Heart right ventricle (tissue), 16 donors: Measurements from ENCODE around the gene TRAK1. TPM values are rescaled to one million over a fixed set of nuclear protein-coding genes. Genes with fewer than 3 reads are reported as not detected.

ENCODE experiments used
- ATAC-seq, 8 donors: fragments of 200-7000 bp; cut with Tn5 transposase; one replicate each; pipeline ENCODE4 v1.9.1; 2020; ENCODE audit warnings: mild to moderate bottlenecking in 8 of 8, moderate library complexity in 8 of 8, moderate number of reproducible peaks in 1 of 8
- DNase-seq, 2 donors: peaks; one replicate each; pipeline ENCODE4 v3.0.0-alpha.2; 2020
- H3K27ac ChIP-seq, 10 donors: fragments of 200-600 bp; sonication (generic) in 2 of 10; one replicate each; pipeline versions ENCODE4 v1.5.0 to v1.8.0; 2020 to 2022; ENCODE audit warnings: mild to moderate bottlenecking in 3 of 10
- H3K27me3 ChIP-seq, 7 donors: fragments of 200-600 bp; one replicate each; pipeline ENCODE4 v1.8.0; 2021 to 2022; ENCODE audit warnings: mild to moderate bottlenecking in 2 of 7
- H3K36me3 ChIP-seq, 9 donors: fragments of 200-600 bp; sonication (generic) in 1 of 9; one replicate each; pipeline versions ENCODE4 v1.5.0 to v1.8.0; 2020 to 2022; ENCODE audit warnings: mild to moderate bottlenecking in 2 of 9
- H3K4me1 ChIP-seq, 9 donors: fragments of 200-600 bp; sonication (generic) in 1 of 9; one replicate each; pipeline versions ENCODE4 v1.5.0 to v1.8.0; 2020 to 2022; ENCODE audit warnings: mild to moderate bottlenecking in 4 of 9
- H3K4me3 ChIP-seq, 10 donors: fragments of 200-600 bp; sonication (generic) in 2 of 10; one replicate each; pipeline versions ENCODE4 v1.5.0 to v1.8.0; 2020 to 2022; ENCODE audit warnings: mild to moderate bottlenecking in 7 of 10, moderate library complexity in 2 of 10
- H3K9me3 ChIP-seq, 11 donors: fragments of 200-600 bp in 10 of 11; sonication (generic) in 2 of 11; one replicate each; pipeline versions ENCODE4 v1.5.0 to v1.8.0; 2013 to 2022; ENCODE audit warnings: mild to moderate bottlenecking in 2 of 11, control low read depth in 1 of 11, moderate library complexity in 1 of 11
- WGBS, 2 donors: extraction: QIAGEN DNeasy Blood & Tissue Kit; methylation state at CpG; one replicate each; pipeline ENCODE4 v1.1.7; 2013; ENCODE audit warnings: inconsistent platforms in 1 of 2; 5-methylcytosine and 5-hydroxymethylcytosine counted together
- intact Hi-C, 10 donors: fragments of 100-400 bp; cut with DNase I; formaldehyde crosslinking; loops; one replicate each; pipeline versions ENCODE4 v1.11.1 to v1.14.2; 2022
- polyA plus RNA-seq, 2 donors: library from polyadenylated mRNA; stranded (reverse); fragments of 200-250 nt; gene quantifications; one replicate each; pipeline ENCODE4 v1.2.3, GENCODE V29; 2013
- total RNA-seq, 10 donors: library from RNA; stranded (reverse); fragmentation: NEBNext Ultra II Directional in 3 of 10; extraction: Animal tissue kit (Norgen Biotek cat#: 25700) in 3 of 10; gene quantifications; one replicate each; pipeline versions ENCODE4 v1.2.1 to v1.2.4, GENCODE V29; 2021 to 2023
- TF ChIP-seq, protein P1 (sequence below), 9 donors: fragments of 200-600 bp; sonication (generic) in 2 of 9; IDR thresholded peaks; one replicate each; pipeline versions ENCODE4 v1.5.0 to v1.8.0; 2021 to 2022; ENCODE audit warnings: antibody characterized with exemption in 9 of 9, mild to moderate bottlenecking in 5 of 9, moderate library complexity in 1 of 9
- donor health status: Arrhythmogenic right ventricular cardiomyopathy.
- donor health status: ischemic (EF 13 %, LVEDD 7.1; RV severe dilation, severe dysfunction).
- donor health status: healthy with polysubstance abuse.
- donor health status: DM: no; HTN: yes; CAD: no.
- donor health status: DM: no; HTN: no; CAD: no.
- donor health status: ischemic (EF 25% LVEDD 6.9; RV normal size, moderate dysfunction).
- donor health status: ischemic (EF 25% LVEDD 5.7; RV mildly dilated, moderate dysfunction).
- donor health status: healthy.
- donor health status: DM: yes; HTN: yes; CAD: no.
- donor health status: Ischemic cardiomyopathy.
- donor health status: ischemic (EF 35%, LVEDD 5.7; RV mildly dilated, moderate dysfunction).
- donor health status: nonischemic (EF 11% LVEDD 7.7; RV severe dilation, severe dysfunction).
- donor health status: DM: yes; HTN: yes; CAD: no.
- donor health status: PGD.
- donor health status: ischemic (EF 29% LVEDD 5.4; RV normal size, mild dysfunction).
- donor health status: nonischemic (EF 23%, LVEDD 6.1; RV moderate dilation, normal function).

TRAK1 gene
- total and polyA plus RNA-seq, 12 donors = 35.5 to 423 (median 303) TPM

GRCh38 chr3:42130007-42130328 lies 38.8 kb downstream of the TRAK1 start:
- Histone ChIP-seq H3K4me1 (peaks cover 0 to 31% (median 10%) of the 10 kb centered on the region in 9 donors), H3K27ac (no peak overlapping the region), H3K9me3 (no peaks in the 10 kb centered on the region), H3K36me3 (peaks cover 0 to 56% (median 14%) of the 10 kb centered on the region in 9 donors), H3K4me3 (no peak overlapping the region), H3K27me3 (no peaks in the 10 kb centered on the region)
- TF ChIP-seq, protein P1, sequence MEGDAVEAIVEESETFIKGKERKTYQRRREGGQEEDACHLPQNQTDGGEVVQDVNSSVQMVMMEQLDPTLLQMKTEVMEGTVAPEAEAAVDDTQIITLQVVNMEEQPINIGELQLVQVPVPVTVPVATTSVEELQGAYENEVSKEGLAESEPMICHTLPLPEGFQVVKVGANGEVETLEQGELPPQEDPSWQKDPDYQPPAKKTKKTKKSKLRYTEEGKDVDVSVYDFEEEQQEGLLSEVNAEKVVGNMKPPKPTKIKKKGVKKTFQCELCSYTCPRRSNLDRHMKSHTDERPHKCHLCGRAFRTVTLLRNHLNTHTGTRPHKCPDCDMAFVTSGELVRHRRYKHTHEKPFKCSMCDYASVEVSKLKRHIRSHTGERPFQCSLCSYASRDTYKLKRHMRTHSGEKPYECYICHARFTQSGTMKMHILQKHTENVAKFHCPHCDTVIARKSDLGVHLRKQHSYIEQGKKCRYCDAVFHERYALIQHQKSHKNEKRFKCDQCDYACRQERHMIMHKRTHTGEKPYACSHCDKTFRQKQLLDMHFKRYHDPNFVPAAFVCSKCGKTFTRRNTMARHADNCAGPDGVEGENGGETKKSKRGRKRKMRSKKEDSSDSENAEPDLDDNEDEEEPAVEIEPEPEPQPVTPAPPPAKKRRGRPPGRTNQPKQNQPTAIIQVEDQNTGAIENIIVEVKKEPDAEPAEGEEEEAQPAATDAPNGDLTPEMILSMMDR (IDR thresholded peaks at IDR 0.05) = no peak
- 73 to 78% methylated on average over 1 of the region's 1 CpG for WGBS, 2 donors
- DNase-seq = no peak
- intact Hi-C loops = no loop called here
- ATAC-seq = no peak

- 86 to 87% methylated on average over 8 of the region's 8 CpGs for WGBS, 2 donors
- H3K27me3 ChIP-seq = no peaks in the 10 kb centered on the region
- TF ChIP-seq, protein P1 (IDR thresholded peaks at IDR 0.05) = no peak
- no peak overlapping the region for H3K4me3 ChIP-seq
- peaks cover 0 to 37% (median 10%) of the 10 kb centered on the region in 9 donors for H3K4me1 ChIP-seq
- peaks cover 0 to 51% (median 12%) of the 10 kb centered on the region in 9 donors for H3K36me3 ChIP-seq
- H3K27ac ChIP-seq = no peak overlapping the region
- intact Hi-C loops = no loop called here
- no peaks in the 10 kb centered on the region for H3K9me3 ChIP-seq
- DNase-seq = no peak
- ATAC-seq = peak in 1 of 8 donors; percentile 18
These were observed 39.3 kb downstream of the TRAK1 start for GRCh38 chr3:42130329-42131070.

GRCh38 chr3:42133500-42134298 lies 42.5 kb downstream of the TRAK1 start:
- Histone ChIP-seq H3K27me3 (no peaks in the 10 kb centered on the region), H3K9me3 (no peaks in the 10 kb centered on the region), H3K36me3 (peaks cover 0 to 20% (median 0%) of the 10 kb centered on the region in 9 donors), H3K4me1 (peaks cover 0 to 35% (median 10%) of the 10 kb centered on the region in 9 donors), H3K4me3 (no peak overlapping the region), H3K27ac (no peak overlapping the region)
- ATAC-seq (no peak), DNase-seq (no peak)
- TF ChIP-seq, protein P1 (IDR thresholded peaks at IDR 0.05) = no peak
- WGBS, 2 donors = 87% methylated on average over 5 of the region's 5 CpGs
- intact Hi-C loops = no loop called here

- H3K36me3 ChIP-seq = peaks cover 0 to 21% (median 0%) of the 10 kb centered on the region in 9 donors
- peak in 1 of 8 donors; percentile 43 for ATAC-seq
- no peak for DNase-seq
- no peaks in the 10 kb centered on the region for H3K27me3 ChIP-seq
- peaks cover 0 to 22% (median 5%) of the 10 kb centered on the region in 9 donors for H3K4me1 ChIP-seq
- 94% methylated on average over 3 of the region's 3 CpGs for WGBS, 2 donors
- TF ChIP-seq, protein P1 (IDR thresholded peaks at IDR 0.05) = no peak
- H3K27ac ChIP-seq = no peak overlapping the region
- intact Hi-C loops = no loop called here
- no peaks in the 10 kb centered on the region for H3K9me3 ChIP-seq
- H3K4me3 ChIP-seq = no peak overlapping the region
These were observed 43.8 kb downstream of the TRAK1 start for GRCh38 chr3:42134867-42135464.
